Naive B cell (primary cell): Measurements from ENCODE around the gene FFAR3. TPM values are rescaled to one million over a fixed set of nuclear protein-coding genes. Genes with fewer than 3 reads are reported as not detected.
"Not testable (repeated sequence)": the region's sequence is repeated elsewhere in the genome, so short reads cannot be mapped to it uniquely, and the experiment has no call there.

ENCODE experiments used
- ATAC-seq, 2 donors: fragments of 150-1000 bp; cut with Tn5 transposase; 2 replicates each; pipeline ENCODE4 v1.10.0; 2021; ENCODE audit warnings: low read depth in 2 of 2, mild to moderate bottlenecking in 2 of 2, moderate library complexity in 2 of 2
- DNase-seq: peaks from one replicate; pipeline ENCODE4 v3.0.0; 2022
- H3K27ac Mint-ChIP-seq, 6 donors: one replicate each; pipeline ENCODE4 v1.8.0; 2020 to 2022; ENCODE audit warnings: mild to moderate bottlenecking in 6 of 6, mixed read lengths in 6 of 6, moderate library complexity in 5 of 6, inconsistent platforms in 2 of 6
- H3K27me3 Mint-ChIP-seq, 3 donors: one replicate each; pipeline ENCODE4 v1.8.0; 2021 to 2022; ENCODE audit warnings: mixed read lengths in 3 of 3, mild to moderate bottlenecking in 1 of 3
- H3K36me3 Mint-ChIP-seq, 2 donors: one replicate each; pipeline ENCODE4 v1.8.0; 2020 to 2022; ENCODE audit warnings: mixed read lengths in 2 of 2, inconsistent platforms in 1 of 2, mild to moderate bottlenecking in 1 of 2
- H3K4me1 Mint-ChIP-seq, 3 donors: one replicate each; pipeline ENCODE4 v1.8.0; 2020 to 2022; ENCODE audit warnings: mixed read lengths in 3 of 3, inconsistent platforms in 1 of 3, mild to moderate bottlenecking in 1 of 3, moderate library complexity in 1 of 3
- H3K4me3 Mint-ChIP-seq, 8 donors: one replicate each; pipeline ENCODE4 v1.8.0; 2020 to 2022; ENCODE audit warnings: mild to moderate bottlenecking in 8 of 8, mixed read lengths in 8 of 8, moderate library complexity in 8 of 8, inconsistent platforms in 2 of 8
- H3K9me3 Mint-ChIP-seq, 7 donors: one replicate each; pipeline ENCODE4 v1.8.0; 2020 to 2022; ENCODE audit warnings: mixed read lengths in 7 of 7, mild to moderate bottlenecking in 5 of 7, inconsistent platforms in 2 of 7, moderate library complexity in 1 of 7
- polyA plus RNA-seq, 6 donors: library from polyadenylated mRNA; unstranded; fragments of 300-500 nt; fragmentation: Illumina TruSeq; gene quantifications; one replicate each; pipeline ENCODE4 v1.2.3, GENCODE V29; 2021; ENCODE audit warnings: low read depth in 6 of 6

FFAR3 gene
- polyA plus RNA-seq, 6 donors from 2014 or later: 0.17 TPM; not detected in 5

DNA sequence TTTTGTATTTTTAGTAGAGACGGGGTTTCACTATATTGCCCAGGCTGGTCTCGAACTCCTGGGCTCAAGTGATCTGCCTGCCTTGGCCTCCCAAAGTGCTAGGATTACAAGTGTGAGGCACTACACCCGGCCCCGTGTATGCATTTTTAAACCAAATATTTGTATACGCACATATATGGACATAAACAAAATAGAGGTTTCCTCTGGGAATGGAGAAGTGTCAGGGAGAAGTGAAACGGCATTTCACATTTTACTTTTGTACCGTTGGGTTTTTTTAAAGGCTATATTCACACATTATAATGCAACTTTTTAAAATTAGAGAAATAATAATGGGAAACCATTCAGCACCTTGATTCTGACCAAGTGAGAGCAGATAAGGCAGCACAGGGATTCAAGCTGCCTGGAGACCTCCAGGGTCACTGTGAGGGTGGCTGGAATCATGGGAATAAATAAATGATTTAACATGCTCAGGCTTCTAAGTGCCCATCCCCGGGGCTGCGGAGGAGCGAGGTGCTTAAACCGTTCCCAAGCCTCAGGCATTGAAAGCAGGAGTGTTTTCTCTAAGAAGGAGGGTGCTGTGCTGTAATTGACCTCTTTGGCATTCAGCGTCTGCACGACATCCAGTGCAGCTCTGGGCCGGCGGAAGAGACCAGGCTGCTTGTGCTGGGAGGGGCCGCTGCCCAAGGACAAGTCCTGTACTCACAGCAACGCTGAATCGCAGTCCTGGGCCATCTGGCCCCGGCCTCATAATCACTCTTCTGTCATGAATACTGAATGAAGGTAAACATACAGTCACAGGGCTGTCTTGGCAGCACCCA, 37.3 kb downstream of the FFAR3 start:
- ATAC-seq (no peak), DNase-seq (no peak)
- Mint-ChIP-seq H3K9me3 (no peaks in the 10 kb centered on the region), H3K36me3 (no peaks in the 10 kb centered on the region), H3K4me3 (no peak overlapping the region), H3K4me1 (peaks cover 0 to 11% (median 0%) of the 10 kb centered on the region in 3 donors), H3K27ac (no peak overlapping the region), H3K27me3 (peaks cover 0 to 20% (median 10%) of the 10 kb centered on the region in 3 donors)

GRCh38 chr19:35396240-35396885, 38.1 kb downstream of the FFAR3 start:
- Mint-ChIP-seq H3K27ac (no peak overlapping the region), H3K4me3 (no peak overlapping the region), H3K4me1 (peaks cover 0 to 11% (median 0%) of the 10 kb centered on the region in 3 donors), H3K9me3 (no peaks in the 10 kb centered on the region), H3K27me3 (peaks cover 0 to 20% (median 10%) of the 10 kb centered on the region in 3 donors), H3K36me3 (no peaks in the 10 kb centered on the region)
- DNase-seq (no peak), ATAC-seq (no peak)

GRCh38 chr19:35397064-35397463, 38.8 kb downstream of the FFAR3 start:
- H3K27me3 Mint-ChIP-seq: peaks cover 0 to 20% (median 10%) of the 10 kb centered on the region in 3 donors
- no peak overlapping the region for H3K4me3 Mint-ChIP-seq
- no peak for ATAC-seq

GRCh38 chr19:35398570-35398969, 40.3 kb downstream of the FFAR3 start:
- Mint-ChIP-seq H3K9me3 (no peaks in the 10 kb centered on the region), H3K27me3 (peaks cover 0 to 20% (median 10%) of the 10 kb centered on the region in 3 donors), H3K4me1 (peaks cover 3 to 16% (median 4%) of the 10 kb centered on the region in 3 donors), H3K27ac (no peak overlapping the region), H3K36me3 (no peaks in the 10 kb centered on the region), H3K4me3 (peak overlapping the region in 1 of 8 donors; percentile 16)
- no peak for ATAC-seq
- DNase-seq: no peak

More at GRCh38 chr19:35397064-35397463, 38.8 kb downstream of the FFAR3 start:
- Mint-ChIP-seq H3K4me1 (peaks cover 1 to 13% (median 2%) of the 10 kb centered on the region in 3 donors), H3K27ac (no peak overlapping the region), H3K9me3 (no peaks in the 10 kb centered on the region), H3K36me3 (no peaks in the 10 kb centered on the region)
- no peak for DNase-seq

GRCh38 chr19:35399231-35399630, 41.0 kb downstream of the FFAR3 start:
- Mint-ChIP-seq H3K9me3 (no peaks in the 10 kb centered on the region), H3K36me3 (no peaks in the 10 kb centered on the region), H3K4me3 (no peak overlapping the region), H3K27me3 (peaks cover 0 to 20% (median 10%) of the 10 kb centered on the region in 3 donors), H3K27ac (no peak overlapping the region), H3K4me1 (peaks cover 3 to 16% (median 4%) of the 10 kb centered on the region in 3 donors)
- ATAC-seq: no peak
- no peak for DNase-seq

DNA sequence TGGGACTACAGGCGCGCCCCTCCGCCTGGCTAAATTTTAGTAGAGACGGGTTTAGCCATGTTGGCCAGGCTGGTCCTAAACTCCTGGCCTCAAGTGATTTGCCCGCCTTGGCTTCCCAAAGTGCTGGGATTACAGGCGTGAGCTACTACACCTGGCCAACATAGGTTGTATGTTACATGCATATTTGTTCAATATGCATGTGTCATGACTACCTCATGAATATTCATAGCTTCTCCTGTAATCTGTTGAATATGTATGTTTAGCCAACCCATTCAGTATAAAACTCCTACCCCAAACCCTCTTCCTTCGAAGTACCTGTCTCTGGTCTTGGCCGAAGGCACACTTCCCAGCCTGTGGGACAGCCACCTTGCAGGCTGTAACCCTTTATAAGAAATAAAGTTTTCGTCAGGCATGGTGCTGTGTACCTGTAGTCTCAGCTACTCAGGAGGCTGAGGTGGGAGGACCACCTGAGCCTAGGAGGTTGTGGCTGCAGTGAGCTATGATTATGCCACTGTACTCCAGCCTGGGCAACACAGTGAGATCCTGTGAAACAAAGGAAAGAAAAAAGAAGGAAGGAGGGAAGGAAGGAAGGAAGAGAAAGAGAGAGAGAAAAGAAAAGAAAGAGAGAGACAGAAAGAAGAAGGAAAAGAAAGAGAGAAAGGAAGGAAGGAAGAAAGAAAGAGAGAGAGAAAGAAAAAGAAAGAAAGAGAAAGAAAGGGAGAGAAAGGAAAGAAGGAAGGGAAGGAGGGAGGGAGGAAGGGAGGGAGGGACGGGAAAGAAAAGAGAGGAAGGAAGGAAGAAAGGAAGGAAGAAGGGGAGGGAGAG, 41.9 kb downstream of the FFAR3 start:
- Mint-ChIP-seq H3K4me1 (peaks cover 3 to 18% (median 4%) of the 10 kb centered on the region in 3 donors), H3K36me3 (no peaks in the 10 kb centered on the region), H3K27ac (no peak overlapping the region), H3K4me3 (peak overlapping the region in 1 of 8 donors; percentile 54), H3K27me3 (peaks cover 0 to 23% (median 17%) of the 10 kb centered on the region in 3 donors), H3K9me3 (no peaks in the 10 kb centered on the region)
- no peak for DNase-seq
- no peak for ATAC-seq

GRCh38 chr19:35400773-35401100, 42.5 kb downstream of the FFAR3 start:
- Mint-ChIP-seq H3K27ac (no peak overlapping the region), H3K4me3 (no peak overlapping the region), H3K36me3 (no peaks in the 10 kb centered on the region), H3K4me1 (peaks cover 3 to 20% (median 4%) of the 10 kb centered on the region in 3 donors), H3K9me3 (no peaks in the 10 kb centered on the region), H3K27me3 (peaks cover 0 to 26% (median 19%) of the 10 kb centered on the region in 3 donors)
- ATAC-seq (no peak), DNase-seq (no peak)

GRCh38 chr19:35401416-35401815, 43.2 kb downstream of the FFAR3 start:
- H3K27ac Mint-ChIP-seq: peak overlapping the region in 2 of 6 donors; percentile 33
- not testable (repeated sequence) for DNase-seq, H3K36me3 Mint-ChIP-seq, ATAC-seq, H3K9me3 Mint-ChIP-seq
- peaks cover 3 to 21% (median 4%) of the 10 kb centered on the region in 3 donors for H3K4me1 Mint-ChIP-seq
- peak overlapping the region in 1 of 8 donors; percentile 49 for H3K4me3 Mint-ChIP-seq
- peaks cover 0 to 26% (median 19%) of the 10 kb centered on the region in 3 donors for H3K27me3 Mint-ChIP-seq

DNA sequence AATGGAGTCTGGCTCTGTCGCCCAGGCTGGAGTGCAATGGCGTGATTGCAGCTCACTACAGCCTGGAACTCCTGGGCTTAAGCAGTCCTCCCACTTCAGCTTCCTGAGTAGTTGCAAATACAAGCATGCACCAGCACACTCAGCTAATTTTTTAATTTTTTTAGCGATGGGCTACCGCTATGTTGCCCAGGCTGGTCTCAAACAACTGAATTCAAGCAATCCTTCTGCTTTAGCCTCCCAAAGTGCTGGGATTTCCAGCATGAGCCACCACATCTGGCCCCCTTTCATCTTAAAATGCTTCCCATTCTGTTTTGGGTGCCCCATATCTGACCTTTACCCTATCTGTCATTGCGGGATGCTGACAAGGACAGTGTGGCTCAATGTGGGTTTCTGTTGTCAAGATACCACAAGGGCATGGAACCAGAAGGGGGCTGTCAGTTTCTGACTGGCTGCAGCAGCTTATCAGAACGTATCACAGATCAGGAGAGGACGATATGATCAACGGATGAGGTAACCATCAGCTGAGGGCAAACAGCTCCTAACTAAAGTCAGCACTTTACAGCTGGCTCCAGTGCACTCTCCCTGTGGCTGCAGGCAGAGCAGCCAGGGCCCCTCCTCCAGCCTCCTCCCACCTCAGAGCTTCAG, 45.0 kb downstream of the FFAR3 start:
- H3K27ac Mint-ChIP-seq: no peak overlapping the region
- no peak overlapping the region for H3K4me3 Mint-ChIP-seq
- peaks cover 0 to 24% (median 17%) of the 10 kb centered on the region in 3 donors for H3K27me3 Mint-ChIP-seq

GRCh38 chr19:35404879-35405622, 46.8 kb downstream of the FFAR3 start:
- Mint-ChIP-seq H3K4me3 (no peak overlapping the region), H3K27ac (peak overlapping the region in 1 of 6 donors; percentile 62), H3K9me3 (no peaks in the 10 kb centered on the region), H3K4me1 (peaks cover 14 to 27% (median 17%) of the 10 kb centered on the region in 3 donors), H3K27me3 (peaks cover 0 to 11% (median 9%) of the 10 kb centered on the region in 3 donors), H3K36me3 (no peaks in the 10 kb centered on the region)
- DNase-seq (no peak), ATAC-seq (no peak)

More for the DNA sequence above, 45.0 kb downstream of the FFAR3 start:
- no peaks in the 10 kb centered on the region for H3K36me3 Mint-ChIP-seq
- H3K9me3 Mint-ChIP-seq: no peaks in the 10 kb centered on the region
- DNase-seq: no peak
- ATAC-seq: no peak
- peaks cover 5 to 27% (median 8%) of the 10 kb centered on the region in 3 donors for H3K4me1 Mint-ChIP-seq

- Mint-ChIP-seq H3K27ac (no peak overlapping the region), H3K4me3 (no peak overlapping the region), H3K4me1 (peaks cover 11 to 19% (median 14%) of the 10 kb centered on the region in 3 donors), H3K9me3 (no peaks in the 10 kb centered on the region), H3K27me3 (peaks cover under 1 to 11% (median 9%) of the 10 kb centered on the region in 3 donors), H3K36me3 (no peaks in the 10 kb centered on the region)
- DNase-seq (no peak), ATAC-seq (no peak)
Measured at GRCh38 chr19:35407619-35408018, 49.4 kb downstream of the FFAR3 start.
